GM21367 (cell line): Measurements from ENCODE around the gene HIVEP3.

Experiments
- ATAC-seq: cut with Tn5 transposase; IDR thresholded peaks from one replicate; pipeline ENCODE4 v1.9.1; 2021; ENCODE audit not compliant: unreplicated experiment

Gene HIVEP3

GRCh38 chr1:41735631-41736260 lies 183.0 kb downstream of the HIVEP3 start:
- ATAC-seq = no peak

GRCh38 chr1:41735139-41735538 lies 183.6 kb downstream of the HIVEP3 start:
- ATAC-seq = no peak

- no peak for ATAC-seq
Observed at GRCh38 chr1:41734201-41734970, 184.3 kb downstream of the HIVEP3 start.

- ATAC-seq = no peak
Observed at GRCh38 chr1:41733725-41734124, 185.0 kb downstream of the HIVEP3 start.

- ATAC-seq = no peak
Observed at GRCh38 chr1:41733021-41733420, 185.7 kb downstream of the HIVEP3 start.

GRCh38 chr1:41731516-41732030 lies 187.1 kb downstream of the HIVEP3 start:
- ATAC-seq = no peak

- no peak for ATAC-seq
Observed at GRCh38 chr1:41730806-41731205, 187.9 kb downstream of the HIVEP3 start.

- peak; percentile 62 for ATAC-seq
Observed at GRCh38 chr1:41728403-41729202, 190.1 kb downstream of the HIVEP3 start.

- ATAC-seq = no peak
Observed at GRCh38 chr1:41727749-41728115, 191.0 kb downstream of the HIVEP3 start.

GRCh38 chr1:41726899-41727748 lies 191.6 kb downstream of the HIVEP3 start:
- peak; percentile 21 for ATAC-seq

GRCh38 chr1:41726292-41726691 lies 192.4 kb downstream of the HIVEP3 start:
- no peak for ATAC-seq

- ATAC-seq = no peak
Observed at GRCh38 chr1:41724926-41725325, 193.8 kb downstream of the HIVEP3 start.

GRCh38 chr1:41724248-41724647 lies 194.5 kb downstream of the HIVEP3 start:
- no peak for ATAC-seq

- no peak for ATAC-seq
Observed at GRCh38 chr1:41723786-41724185, 194.9 kb downstream of the HIVEP3 start.

- ATAC-seq = no peak
Observed at GRCh38 chr1:41722184-41722583, 196.5 kb downstream of the HIVEP3 start.

- ATAC-seq = no peak
Observed at GRCh38 chr1:41720861-41721410, 197.8 kb downstream of the HIVEP3 start.

GRCh38 chr1:41719590-41719989 lies 199.1 kb downstream of the HIVEP3 start:
- ATAC-seq = no peak

- ATAC-seq = no peak
Observed at GRCh38 chr1:41719128-41719527, 199.6 kb downstream of the HIVEP3 start.

GRCh38 chr1:41718497-41718896 lies 200.2 kb downstream of the HIVEP3 start:
- ATAC-seq = no peak
